CD4-positive, alpha-beta T cell (primary cell): ENCODE measurements around the gene LUC7L2. TPM values are rescaled to one million over a fixed set of nuclear protein-coding genes. Genes with fewer than 3 reads are reported as not detected.

ENCODE experiments used
- ATAC-seq: fragments of 200-7000 bp; cut with Tn5 transposase; one replicate; pipeline ENCODE4 v1.10.0; 2022; ENCODE audit warnings: mild to moderate bottlenecking; ENCODE audit not compliant: poor library complexity
- CTCF ChIA-PET: fragments of 350-600 bp; sonication (Branson Sonifier 250); formaldehyde crosslinking; loops from one replicate; lab custom pipeline; 2021; ENCODE audit warnings: antibody characterized with exemption, inconsistent platforms; lab: Charles Lee
- POLR2A ChIA-PET: fragments of 350-600 bp; sonication (Branson Sonifier 250); formaldehyde crosslinking; loops from one replicate; lab custom pipeline; 2021; ENCODE audit warnings: antibody characterized with exemption, inconsistent platforms; lab: Charles Lee
- DNase-seq, 14 experiments: peaks; one replicate each; pipeline ENCODE4 v3.0.0-alpha.2; 2013 to 2020; ENCODE audit warnings: mixed read lengths in 2 of 14
- H3K27ac ChIP-seq, 2 donors: one replicate each; pipeline versions ENCODE4 v1.5.1 to v1.7.0; 2013; ENCODE audit warnings: low read length in 2 of 2, low read depth in 1 of 2, mild to moderate bottlenecking in 1 of 2
- H3K27me3 ChIP-seq, 2 experiments: 1 replicate in 1 of 2; 2 replicates in 1 of 2; pipeline versions ENCODE4 v1.6.1 to v1.7.0; 2013; ENCODE audit warnings: low read length in 2 of 2, control low read depth in 1 of 2, mild to moderate bottlenecking in 1 of 2, moderate library complexity in 1 of 2; ENCODE audit not compliant: insufficient read depth in 2 of 2, control insufficient read depth in 1 of 2
- H3K36me3 ChIP-seq: one replicate; pipeline ENCODE4 v1.6.1; 2013; ENCODE audit warnings: low read length, control low read depth; ENCODE audit not compliant: insufficient read depth
- H3K4me1 ChIP-seq: one replicate; pipeline ENCODE4 v1.6.1; 2013; ENCODE audit warnings: low read length, control low read depth; ENCODE audit not compliant: insufficient read depth
- H3K4me3 ChIP-seq: one replicate; pipeline ENCODE4 v1.5.1; 2013; ENCODE audit warnings: mild to moderate bottlenecking, low read length, moderate library complexity
- H3K9me3 ChIP-seq, 2 experiments: 1 replicate in 1 of 2; 2 replicates in 1 of 2; pipeline versions ENCODE4 v1.6.1 to v1.7.0; 2013; ENCODE audit warnings: low read length in 2 of 2, mild to moderate bottlenecking in 2 of 2, control low read depth in 1 of 2, moderate library complexity in 1 of 2; ENCODE audit not compliant: control insufficient read depth in 1 of 2, insufficient read depth in 1 of 2
- H3K27ac Mint-ChIP-seq: one replicate; pipeline ENCODE4 v1.8.0; 2020; ENCODE audit warnings: mixed read lengths
- H3K27me3 Mint-ChIP-seq: one replicate; pipeline ENCODE4 v1.8.0; 2021; ENCODE audit warnings: mixed read lengths
- H3K36me3 Mint-ChIP-seq: one replicate; pipeline ENCODE4 v1.8.0; 2021; ENCODE audit warnings: low read depth, mixed read lengths
- H3K4me1 Mint-ChIP-seq: one replicate; pipeline ENCODE4 v1.8.0; 2021; ENCODE audit warnings: low read depth, mixed read lengths
- H3K4me3 Mint-ChIP-seq: one replicate; pipeline ENCODE4 v1.8.0; 2020; ENCODE audit warnings: mild to moderate bottlenecking, mixed read lengths
- H3K9me3 Mint-ChIP-seq: one replicate; pipeline ENCODE4 v1.8.0; 2020; ENCODE audit warnings: mixed read lengths
- CTCF ChIP-seq: fragments of 200-600 bp; IDR thresholded peaks from one replicate; pipeline ENCODE4 v1.8.0; 2022; ENCODE audit warnings: antibody characterized with exemption, mild to moderate bottlenecking
- intact Hi-C, 2 experiments: fragments of 100-400 bp; cut with DNase I in 1 of 2; cut with micrococcal nuclease in 1 of 2; formaldehyde crosslinking; loops; one replicate each; pipeline versions ENCODE4 v1.15.1 to v1.9.0; 2023 to 2025; cut with DNase I, micrococcal nuclease
- total RNA-seq, 174 experiments: library from RNA in 2 of 174; stranded (reverse) in 2 of 174; gene quantifications; one replicate each; pipeline ENCODE4 v1.2.3 and lab custom pipeline; 2021 to 2026

The LUC7L2 gene
- total RNA-seq, 2 experiments from 2014 or later = 177 to 194 TPM

- Histone ChIP-seq H3K36me3 (no peaks in the 10 kb centered on the region), H3K4me1 (no peaks in the 10 kb centered on the region), H3K27me3 (no peaks in the 10 kb centered on the region), H3K9me3 (no peaks in the 10 kb centered on the region), H3K27ac (no peak overlapping the region), H3K4me3 (no peak overlapping the region)
- Mint-ChIP-seq H3K4me3 (no peak overlapping the region), H3K27ac (no peak overlapping the region), H3K4me1 (no peaks in the 10 kb centered on the region), H3K9me3 (no peaks in the 10 kb centered on the region), H3K36me3 (no peaks in the 10 kb centered on the region), H3K27me3 (no peaks in the 10 kb centered on the region)
- no peak for TF ChIP-seq CTCF
- ATAC-seq = no peak
- POLR2A ChIA-PET = no interaction called here
- intact Hi-C loops = no loop called here
- no peak for DNase-seq
- CTCF ChIA-PET = interaction anchor here (1.2 kb wide), 1 partner anchor 19 kb away, joined by 4 read pairs; no protein-coding TSS in a partner anchor
Measured at GRCh38 chr7:139452958-139453672, 93.4 kb downstream of the LUC7L2 start.

DNA sequence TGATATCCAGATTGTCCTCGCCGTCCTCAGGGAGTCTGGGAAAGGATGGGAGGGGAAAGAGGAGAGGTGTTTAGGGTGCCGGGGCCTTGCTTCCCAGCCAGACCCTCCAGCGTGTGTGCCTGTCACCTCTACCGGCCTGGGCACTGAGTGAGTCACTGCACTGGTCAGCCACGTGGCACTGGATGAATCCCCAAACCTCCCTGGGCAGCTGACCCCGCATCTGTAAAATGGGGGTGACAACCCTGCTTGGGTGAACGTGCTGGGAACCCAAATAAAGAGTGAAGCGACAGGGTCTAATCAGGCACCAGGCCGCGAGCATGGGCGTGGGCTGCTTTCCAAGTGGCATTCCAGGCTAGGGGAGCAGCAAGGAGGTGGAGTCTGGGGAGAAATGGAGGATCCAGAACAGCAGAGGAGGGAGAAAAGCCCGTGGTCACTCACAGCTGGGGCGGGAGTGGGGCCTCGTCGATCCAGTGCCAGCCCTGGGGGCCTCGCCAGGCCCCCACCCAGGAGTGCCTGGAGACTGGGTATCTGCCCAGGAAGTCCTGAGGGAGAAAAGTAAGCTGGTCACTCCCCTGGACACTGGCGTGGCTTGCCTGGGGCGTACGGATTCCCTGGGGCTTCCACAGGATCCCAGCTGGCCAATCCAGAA is 94.1 kb downstream of the LUC7L2 start:
- Histone ChIP-seq H3K27ac (no peak overlapping the region), H3K4me3 (no peak overlapping the region), H3K9me3 (no peaks in the 10 kb centered on the region), H3K27me3 (no peaks in the 10 kb centered on the region), H3K36me3 (no peaks in the 10 kb centered on the region), H3K4me1 (no peaks in the 10 kb centered on the region)
- Mint-ChIP-seq H3K36me3 (no peaks in the 10 kb centered on the region), H3K4me3 (no peak overlapping the region), H3K4me1 (no peaks in the 10 kb centered on the region), H3K27me3 (no peaks in the 10 kb centered on the region), H3K27ac (no peak overlapping the region), H3K9me3 (no peaks in the 10 kb centered on the region)
- ChIA-PET POLR2A (no interaction called here), CTCF (no interaction called here)
- intact Hi-C loops = no loop called here
- DNase-seq (no peak), ATAC-seq (no peak)
- no peak for TF ChIP-seq CTCF

DNA sequence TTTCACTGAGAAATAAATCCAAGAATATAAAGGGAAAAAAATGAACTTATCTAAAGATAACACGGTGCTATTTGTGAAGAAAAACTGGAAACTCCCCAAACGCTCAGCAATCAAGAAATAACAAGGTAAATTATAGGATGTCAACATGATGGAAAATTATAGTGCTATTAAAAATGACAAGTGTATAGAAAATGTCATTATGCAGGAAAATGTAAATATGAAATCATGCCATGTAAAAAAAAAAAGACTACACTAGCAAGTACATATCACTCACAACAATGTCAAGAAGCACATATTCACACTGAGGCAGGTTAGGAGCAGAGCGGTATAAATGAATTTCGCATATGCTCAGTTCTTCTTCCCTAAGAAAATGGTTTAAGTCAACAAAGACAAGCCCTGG is 96.1 kb downstream of the LUC7L2 start:
- H3K27me3 Mint-ChIP-seq = no peaks in the 10 kb centered on the region
- DNase-seq = no peak
- Histone ChIP-seq H3K27ac (no peak overlapping the region), H3K36me3 (no peaks in the 10 kb centered on the region), H3K4me1 (no peaks in the 10 kb centered on the region), H3K9me3 (no peaks in the 10 kb centered on the region), H3K27me3 (no peaks in the 10 kb centered on the region), H3K4me3 (no peak overlapping the region)
- intact Hi-C loops = no loop called here
- no peak overlapping the region for H3K4me3 Mint-ChIP-seq
- CTCF ChIA-PET = no interaction called here
- H3K36me3 Mint-ChIP-seq = no peaks in the 10 kb centered on the region
- no peak for ATAC-seq
- no peaks in the 10 kb centered on the region for H3K4me1 Mint-ChIP-seq
- H3K27ac Mint-ChIP-seq = no peak overlapping the region
- no peaks in the 10 kb centered on the region for H3K9me3 Mint-ChIP-seq
- POLR2A ChIA-PET = no interaction called here
- TF ChIP-seq CTCF = no peak
